T-cell (primary cell): Measurements from ENCODE around the gene TMEM163. TPM values are rescaled to one million over a fixed set of nuclear protein-coding genes. Genes with fewer than 3 reads are reported as not detected.

Experiments
- ATAC-seq, 4 experiments: fragments of 200-7000 bp in 3 of 4; fragments of 150-1000 bp in 1 of 4; cut with Tn5 transposase; replicated peaks in 1 of 4; 1 replicate in 3 of 4; 2 replicates in 1 of 4; pipeline ENCODE4 v1.10.0; 2021; ENCODE audit warnings: moderate library complexity in 3 of 4, mild to moderate bottlenecking in 2 of 4, moderate number of reproducible peaks in 1 of 4
- CTCF ChIA-PET, 2 donors: fragments of 300-600 bp; sonication (Branson Sonifier 250); formaldehyde crosslinking; loops; one replicate each; lab custom pipeline; 2022; ENCODE audit warnings: antibody characterized with exemption in 2 of 2; lab: Charles Lee
- POLR2A ChIA-PET, 2 donors: fragments of 300-600 bp; sonication (Branson Sonifier 250); formaldehyde crosslinking; loops; one replicate each; lab custom pipeline; 2022; ENCODE audit warnings: antibody characterized with exemption in 2 of 2; lab: Charles Lee
- DNase-seq, 35 experiments: peaks; one replicate each; pipeline versions ENCODE4 v3.0.0 to v3.0.0-alpha.2; 2013 to 2023
- H3K27ac ChIP-seq: one replicate; pipeline ENCODE4 v1.5.1; 2013; ENCODE audit warnings: low read length
- H3K27me3 ChIP-seq, 2 experiments: replicated peaks in 1 of 2; 1 replicate in 1 of 2; 2 replicates in 1 of 2; pipeline versions ENCODE4 v1.6.1 to v1.7.0; 2013; ENCODE audit warnings: low read length in 1 of 2, mixed read lengths in 1 of 2; ENCODE audit not compliant: control insufficient read depth in 2 of 2, insufficient read depth in 2 of 2; ENCODE audit errors: extremely low read depth in 1 of 2
- H3K36me3 ChIP-seq, 2 donors: 1 replicate in 1 of 2; 2 replicates in 1 of 2; pipeline versions ENCODE4 v1.6.1 to v1.7.0; 2013; ENCODE audit warnings: low read length in 1 of 2; ENCODE audit not compliant: control insufficient read depth in 2 of 2, insufficient read depth in 1 of 2; ENCODE audit errors: extremely low read depth in 1 of 2
- H3K4me1 ChIP-seq, 2 experiments: 1 replicate in 1 of 2; 2 replicates in 1 of 2; pipeline versions ENCODE4 v1.6.1 to v1.7.0; 2013; ENCODE audit warnings: low read length in 2 of 2, mixed read lengths in 1 of 2; ENCODE audit not compliant: insufficient read depth in 2 of 2, control insufficient read depth in 1 of 2; ENCODE audit errors: extremely low read depth in 1 of 2
- H3K4me3 ChIP-seq, 2 donors: 1 replicate in 1 of 2; 2 replicates in 1 of 2; pipeline versions ENCODE4 v1.5.1 to v1.7.0; 2013; ENCODE audit warnings: mild to moderate bottlenecking in 2 of 2, low read length in 1 of 2, moderate library complexity in 1 of 2; ENCODE audit not compliant: control insufficient read depth in 1 of 2; ENCODE audit errors: extremely low read depth in 1 of 2
- H3K9me3 ChIP-seq: 2 replicates; pipeline ENCODE4 v1.7.0; 2013
- H3K27ac Mint-ChIP-seq, 2 donors: one replicate each; pipeline ENCODE4 v1.8.0; 2020 to 2021; ENCODE audit warnings: mild to moderate bottlenecking in 2 of 2, mixed read lengths in 2 of 2
- H3K27me3 Mint-ChIP-seq, 2 donors: one replicate each; pipeline ENCODE4 v1.8.0; 2021 to 2022; ENCODE audit warnings: mixed read lengths in 2 of 2
- H3K36me3 Mint-ChIP-seq: one replicate; pipeline ENCODE4 v1.8.0; 2021; ENCODE audit warnings: mixed read lengths
- H3K4me1 Mint-ChIP-seq, 3 donors: one replicate each; pipeline ENCODE4 v1.8.0; 2020 to 2022; ENCODE audit warnings: mixed read lengths in 3 of 3, mild to moderate bottlenecking in 1 of 3
- H3K4me3 Mint-ChIP-seq, 3 donors: one replicate each; pipeline ENCODE4 v1.8.0; 2020 to 2022; ENCODE audit warnings: mild to moderate bottlenecking in 3 of 3, mixed read lengths in 3 of 3, moderate library complexity in 3 of 3
- H3K9me3 Mint-ChIP-seq, 3 donors: one replicate each; pipeline ENCODE4 v1.8.0; 2020 to 2022; ENCODE audit warnings: mixed read lengths in 3 of 3
- WGBS: methylation state at CpG from one replicate; pipeline ENCODE4 v1.1.5; 2013; ENCODE audit warnings: missing lambda C conversion rate; ENCODE audit not compliant: insufficient coverage; 5-methylcytosine and 5-hydroxymethylcytosine counted together
- total RNA-seq, 35 experiments: library from RNA in 6 of 35; stranded (reverse) in 6 of 35; fragments of 120-200 nt in 1 of 35; gene quantifications; one replicate each; pipeline versions ENCODE4 v1.2.1 to v1.2.4 and lab custom pipeline; 2013 to 2026

Gene TMEM163
- total RNA-seq, 5 donors from 2014 or later (not counting 1 experiment from before 2014, with no cell fraction given): 0.18 to 0.73 (median 0.35) TPM

DNA sequence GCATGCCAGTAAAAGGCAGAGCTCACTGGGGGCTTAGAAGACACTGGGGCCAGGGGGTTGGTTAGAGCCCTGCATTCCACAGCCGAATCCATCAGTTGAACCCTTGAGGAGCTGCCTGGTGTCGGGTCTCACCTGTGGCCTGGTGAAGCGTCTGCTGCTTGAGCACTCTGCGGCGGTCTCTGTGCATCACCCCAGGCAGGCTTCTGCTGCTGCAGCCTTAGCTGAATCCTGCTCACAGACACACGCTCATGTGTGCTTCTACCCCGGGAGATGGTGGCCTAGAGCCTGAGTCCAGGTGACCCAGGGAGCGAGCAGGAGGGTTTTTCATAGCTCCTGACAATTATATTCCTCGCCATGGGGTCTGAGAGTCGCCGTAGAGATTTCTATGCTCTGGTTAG, 272.8 kb downstream of the TMEM163 start:
- H3K27ac Mint-ChIP-seq: no peak overlapping the region
- CTCF ChIA-PET: interaction anchor here (0.8 to 1.0 kb wide), 2 partner anchors 11 to 1215 kb away, joined by 3 to 4 read pairs; no protein-coding TSS in a partner anchor
- H3K36me3 Mint-ChIP-seq: peaks cover 24% of the 10 kb centered on the region
- Histone ChIP-seq H3K36me3 (peaks cover 19 to 46% of the 10 kb centered on the region in 2 donors), H3K27ac (no peak overlapping the region), H3K9me3 (no peaks in the 10 kb centered on the region), H3K27me3 (no peaks in the 10 kb centered on the region), H3K4me1 (no peaks in the 10 kb centered on the region), H3K4me3 (no peak overlapping the region)
- 92% methylated on average over 11 of the region's 11 CpGs for WGBS
- ATAC-seq (no peak), DNase-seq (no peak)
- POLR2A ChIA-PET: no interaction called here
- no peaks in the 10 kb centered on the region for H3K9me3 Mint-ChIP-seq
- no peak overlapping the region for H3K4me3 Mint-ChIP-seq
- no peaks in the 10 kb centered on the region for H3K27me3 Mint-ChIP-seq
- H3K4me1 Mint-ChIP-seq: peaks cover 0 to 2% (median 0%) of the 10 kb centered on the region in 3 donors

DNA sequence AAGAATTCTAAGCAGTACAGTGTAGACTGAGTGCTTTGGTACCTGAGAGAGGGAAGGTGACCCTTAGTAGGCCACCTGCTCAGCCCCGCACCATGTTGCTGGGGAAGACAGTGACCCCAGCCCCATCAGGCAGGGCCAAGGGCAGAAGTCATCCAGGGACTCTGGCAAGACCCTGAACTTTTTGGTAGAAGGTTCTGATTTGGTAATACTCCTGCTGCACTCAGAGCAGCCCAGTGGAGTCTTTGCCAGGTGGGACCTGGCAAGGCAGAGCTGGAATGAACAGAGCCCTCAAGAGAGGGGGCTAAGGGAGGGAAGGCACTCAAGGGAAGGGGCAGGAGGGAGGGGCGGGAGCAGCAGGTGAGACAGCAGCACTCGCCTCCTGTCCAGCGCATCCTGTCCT, 273.7 kb downstream of the TMEM163 start:
- H3K4me3 Mint-ChIP-seq: no peak overlapping the region
- peaks cover 28% of the 10 kb centered on the region for H3K36me3 Mint-ChIP-seq
- H3K4me1 ChIP-seq: no peaks in the 10 kb centered on the region
- H3K36me3 ChIP-seq: peaks cover 18 to 47% of the 10 kb centered on the region in 2 donors
- CTCF ChIA-PET: interaction anchor here in 1 of 2 donors (1.0 kb wide), 1 partner anchor 10 kb away, joined by 3 read pairs; no protein-coding TSS in a partner anchor
- ATAC-seq: no peak
- H3K27me3 Mint-ChIP-seq: no peaks in the 10 kb centered on the region
- no peaks in the 10 kb centered on the region for H3K27me3 ChIP-seq
- DNase-seq: no peak
- H3K9me3 Mint-ChIP-seq: no peaks in the 10 kb centered on the region
- WGBS: 100% methylated on average over 1 of the region's 4 CpGs
- POLR2A ChIA-PET: no interaction called here
- no peak overlapping the region for H3K4me3 ChIP-seq
- H3K4me1 Mint-ChIP-seq: no peaks in the 10 kb centered on the region
- H3K27ac ChIP-seq: no peak overlapping the region
- no peaks in the 10 kb centered on the region for H3K9me3 ChIP-seq
- no peak overlapping the region for H3K27ac Mint-ChIP-seq

DNA sequence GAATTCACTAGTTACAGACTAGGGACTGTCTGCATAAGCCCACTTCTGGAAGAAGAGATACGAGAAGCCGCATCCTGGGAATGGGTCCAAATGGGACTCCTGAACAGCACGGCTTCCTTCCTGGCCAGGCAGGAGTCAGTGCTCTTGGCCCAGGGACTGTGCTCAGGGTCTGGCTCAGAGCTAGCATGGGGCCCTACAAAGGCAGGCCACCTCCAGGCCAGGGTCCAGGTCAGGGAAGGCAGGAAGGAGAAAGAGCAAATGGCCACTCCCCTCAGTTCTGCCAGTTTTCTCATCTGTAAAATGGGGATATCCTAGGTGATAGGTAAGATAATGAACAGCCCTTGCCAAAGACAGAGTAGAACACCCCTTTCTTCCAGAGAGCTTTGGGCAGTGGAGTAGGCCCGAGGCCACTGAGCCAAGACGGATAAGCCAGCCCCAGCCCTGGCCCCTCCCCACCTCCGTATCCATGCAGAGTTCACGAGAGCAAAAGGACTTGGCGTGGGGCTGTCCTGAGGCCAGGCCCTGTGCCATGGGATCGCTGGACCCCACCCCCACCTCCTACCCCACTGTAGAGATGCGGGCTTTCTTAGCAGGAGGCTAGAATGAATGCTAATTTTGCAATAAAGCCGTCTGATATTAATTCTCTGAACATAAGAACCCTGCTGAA, 274.9 kb downstream of the TMEM163 start:
- ChIA-PET CTCF (interaction anchor here in 1 of 2 donors (0.6 kb wide), 2 partner anchors 22 to 65 kb away, joined by 3 read pairs; no protein-coding TSS in a partner anchor), POLR2A (interaction anchor here in 1 of 2 donors (0.7 kb wide), 1 partner anchor 295 kb away, joined by 3 read pairs; no protein-coding TSS in a partner anchor)
- H3K9me3 Mint-ChIP-seq: no peaks in the 10 kb centered on the region

DNA sequence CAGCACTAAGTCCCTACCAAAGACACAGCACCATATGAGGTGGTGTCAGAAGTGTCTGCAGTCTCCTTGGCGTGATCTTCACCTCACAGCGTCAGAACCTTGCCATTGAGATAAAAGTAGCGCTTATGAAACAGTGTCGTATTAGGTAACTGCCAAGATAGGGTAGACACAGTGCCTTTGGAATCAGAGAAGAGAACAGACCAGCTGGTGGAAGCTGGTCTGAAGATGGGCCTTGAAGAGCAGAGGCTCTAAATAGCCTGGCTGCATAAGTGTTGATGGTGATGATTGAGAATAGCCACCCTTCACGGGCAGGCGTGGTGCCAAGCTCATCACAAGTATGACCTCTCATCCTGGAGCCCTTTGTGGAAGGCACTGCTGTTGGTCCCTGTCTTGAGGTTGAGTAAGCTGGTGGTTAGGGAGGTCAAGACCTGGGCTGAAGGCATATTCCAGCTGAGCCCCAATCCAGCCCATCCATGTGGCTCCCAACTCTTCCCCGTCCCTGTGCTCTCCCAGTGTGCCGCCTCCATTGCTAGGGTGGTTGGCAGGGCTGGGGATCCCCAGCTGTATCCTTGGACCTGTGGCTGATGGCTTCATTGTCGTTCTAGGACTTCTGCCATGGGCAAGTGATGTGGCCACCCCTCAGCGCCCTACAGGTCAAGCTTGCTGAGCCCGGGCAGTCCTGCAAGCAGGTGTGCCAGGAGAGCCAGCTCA, 277.5 kb downstream of the TMEM163 start:
- Histone ChIP-seq H3K27me3 (no peaks in the 10 kb centered on the region), H3K4me3 (no peak overlapping the region), H3K27ac (no peak overlapping the region), H3K4me1 (no peaks in the 10 kb centered on the region), H3K36me3 (peaks cover 13 to 48% of the 10 kb centered on the region in 2 donors), H3K9me3 (no peaks in the 10 kb centered on the region)
- H3K9me3 Mint-ChIP-seq: no peaks in the 10 kb centered on the region
- WGBS: 99% methylated on average over 7 of the region's 11 CpGs
- no peak overlapping the region for H3K27ac Mint-ChIP-seq
- ATAC-seq (no peak), DNase-seq (no peak)
- no peaks in the 10 kb centered on the region for H3K27me3 Mint-ChIP-seq
- POLR2A ChIA-PET: interaction anchor here in 1 of 2 donors (0.5 kb wide), 1 partner anchor 343 kb away, joined by 3 read pairs; no protein-coding TSS in a partner anchor
- CTCF ChIA-PET: interaction anchor here (0.6 to 1.0 kb wide), 3 partner anchors 10 to 311 kb away, joined by 3 to 5 read pairs (median 5); no protein-coding TSS in a partner anchor
- H3K4me1 Mint-ChIP-seq: no peaks in the 10 kb centered on the region
- H3K4me3 Mint-ChIP-seq: no peak overlapping the region
- H3K36me3 Mint-ChIP-seq: peaks cover 26% of the 10 kb centered on the region

More for the DNA sequence above, 274.9 kb downstream of the TMEM163 start:
- Mint-ChIP-seq H3K27ac (no peak overlapping the region), H3K4me1 (no peaks in the 10 kb centered on the region), H3K4me3 (no peak overlapping the region), H3K27me3 (no peaks in the 10 kb centered on the region), H3K36me3 (peaks cover 30% of the 10 kb centered on the region)
- Histone ChIP-seq H3K4me3 (no peak overlapping the region), H3K4me1 (no peaks in the 10 kb centered on the region), H3K27ac (no peak overlapping the region), H3K27me3 (no peaks in the 10 kb centered on the region), H3K9me3 (no peaks in the 10 kb centered on the region), H3K36me3 (peaks cover 24 to 49% of the 10 kb centered on the region in 2 donors)
- WGBS: 100% methylated on average over 4 of the region's 11 CpGs
- DNase-seq (no peak), ATAC-seq (no peak)

DNA sequence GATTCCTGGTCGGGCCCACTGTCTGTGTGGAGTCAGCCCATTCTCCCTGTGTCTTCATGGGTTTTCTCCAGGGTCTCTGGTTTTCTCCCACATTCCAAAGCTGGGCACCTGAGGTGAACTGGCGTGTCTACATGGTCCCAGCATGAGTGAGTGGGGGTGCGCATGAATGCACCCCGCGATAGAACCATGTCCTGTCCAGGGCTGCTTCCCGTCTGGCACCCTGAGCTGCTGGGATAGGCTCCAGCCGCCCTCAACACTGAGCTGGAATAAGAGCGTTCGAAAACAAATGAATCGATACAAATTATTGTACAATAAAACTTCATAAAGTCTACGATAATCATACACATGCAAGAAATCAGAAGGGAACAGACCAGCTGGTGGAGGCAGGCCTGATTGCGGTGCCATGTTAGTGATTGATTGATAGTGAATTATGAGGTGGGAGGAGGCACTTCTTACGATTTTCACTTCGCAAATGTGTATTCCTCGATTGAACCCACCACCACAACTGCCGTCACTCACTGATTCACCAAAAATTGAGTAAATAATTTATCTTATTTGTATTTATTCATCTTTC, 278.4 kb downstream of the TMEM163 start:
- CTCF ChIA-PET: no interaction called here
- Histone ChIP-seq H3K27me3 (no peaks in the 10 kb centered on the region), H3K4me3 (no peak overlapping the region), H3K9me3 (no peaks in the 10 kb centered on the region), H3K27ac (no peak overlapping the region), H3K36me3 (peaks cover 16 to 57% of the 10 kb centered on the region in 2 donors), H3K4me1 (no peaks in the 10 kb centered on the region)
- 100% methylated on average over 1 of the region's 16 CpGs for WGBS
- Mint-ChIP-seq H3K36me3 (peaks cover 31% of the 10 kb centered on the region), H3K27ac (no peak overlapping the region), H3K4me1 (no peaks in the 10 kb centered on the region), H3K27me3 (no peaks in the 10 kb centered on the region), H3K4me3 (no peak overlapping the region), H3K9me3 (no peaks in the 10 kb centered on the region)
- no peak for ATAC-seq
- POLR2A ChIA-PET: no interaction called here
- no peak for DNase-seq

DNA sequence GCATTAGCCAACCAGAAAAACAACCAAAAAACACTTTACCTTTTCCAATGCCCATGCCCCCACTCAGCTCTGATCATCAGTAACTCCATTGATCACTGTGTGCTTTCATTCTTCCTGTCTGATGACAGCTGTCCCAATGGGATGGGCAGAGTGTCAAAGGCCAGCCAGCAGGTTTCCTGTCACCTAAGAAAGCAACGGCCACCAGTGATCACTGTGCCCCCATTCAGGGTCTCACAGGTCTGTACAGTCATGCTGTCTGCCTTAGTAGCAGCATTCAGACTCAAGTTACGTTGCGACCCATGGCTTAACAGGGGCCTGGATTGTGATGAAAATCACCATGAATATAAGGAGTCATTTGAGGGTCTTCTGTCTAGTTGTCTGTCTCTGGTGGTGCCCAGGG, 280.4 kb downstream of the TMEM163 start:
- H3K4me3 Mint-ChIP-seq: no peak overlapping the region
- H3K9me3 ChIP-seq: no peaks in the 10 kb centered on the region
- no peak overlapping the region for H3K27ac Mint-ChIP-seq
- H3K27me3 ChIP-seq: no peaks in the 10 kb centered on the region
- peaks cover 49% of the 10 kb centered on the region for H3K36me3 Mint-ChIP-seq
- H3K27me3 Mint-ChIP-seq: no peaks in the 10 kb centered on the region
- CTCF ChIA-PET: interaction anchor here in 1 of 2 donors (0.7 kb wide), 1 partner anchor 775 kb away, joined by 4 read pairs; no protein-coding TSS in a partner anchor
- WGBS: 85% methylated on average over 3 of the region's 3 CpGs
- ATAC-seq (no peak), DNase-seq (no peak)
- H3K4me1 Mint-ChIP-seq: no peaks in the 10 kb centered on the region
- H3K4me1 ChIP-seq: no peaks in the 10 kb centered on the region
- H3K9me3 Mint-ChIP-seq: no peaks in the 10 kb centered on the region
- POLR2A ChIA-PET: no interaction called here
- H3K36me3 ChIP-seq: peaks cover 19 to 63% of the 10 kb centered on the region in 2 donors
- no peak overlapping the region for H3K27ac ChIP-seq
- no peak overlapping the region for H3K4me3 ChIP-seq
